Activated CD4-positive, alpha-beta T cell treated with anti-CD3 and anti-CD28 coated beads, Interleukin-10, Interleukin-2, amounts not matched to agents 100 ng/mL and 50 ng/mL, durations not matched to agents 16 hours and 8 hours (primary cell): ENCODE results near the gene NFIA.

Experiments
- DNase-seq: peaks from one replicate; pipeline ENCODE4 v3.0.0-alpha.2; 2020

NFIA gene

GRCh38 chr1:61343734-61344420 is 261.5 kb downstream of the NFIA start:
- no peak for DNase-seq

- no peak for DNase-seq
These were observed 262.3 kb downstream of the NFIA start for GRCh38 chr1:61344696-61345095.

GRCh38 chr1:61348025-61348665 is 265.8 kb downstream of the NFIA start:
- peak; percentile 16 for DNase-seq

GRCh38 chr1:61352845-61353435 is 270.6 kb downstream of the NFIA start:
- no peak for DNase-seq

GRCh38 chr1:61353797-61354406 is 271.5 kb downstream of the NFIA start:
- DNase-seq = no peak

- DNase-seq = no peak
These were observed 273.7 kb downstream of the NFIA start for GRCh38 chr1:61356016-61356415.

GRCh38 chr1:61356995-61357394 is 274.6 kb downstream of the NFIA start:
- no peak for DNase-seq

- DNase-seq = no peak
These were observed 275.2 kb downstream of the NFIA start for GRCh38 chr1:61357539-61357938.

- DNase-seq = peak; percentile 4
These were observed 276.6 kb downstream of the NFIA start for GRCh38 chr1:61358770-61359455.

- DNase-seq = no peak
These were observed 279.6 kb downstream of the NFIA start for GRCh38 chr1:61361931-61362330.

- no peak for DNase-seq
These were observed 280.0 kb downstream of the NFIA start for GRCh38 chr1:61362351-61362750.

GRCh38 chr1:61368366-61368765 is 286.0 kb downstream of the NFIA start:
- DNase-seq = no peak

GRCh38 chr1:61368876-61369275 is 286.5 kb downstream of the NFIA start:
- DNase-seq = no peak

GRCh38 chr1:61370177-61370912 is 288.0 kb downstream of the NFIA start:
- no peak for DNase-seq

GRCh38 chr1:61370913-61371279 is 288.5 kb downstream of the NFIA start:
- no peak for DNase-seq

GRCh38 chr1:61372944-61373343 is 290.6 kb downstream of the NFIA start:
- no peak for DNase-seq

- DNase-seq = no peak
These were observed 291.8 kb downstream of the NFIA start for GRCh38 chr1:61374156-61374555.

GRCh38 chr1:61375082-61375880 is 292.9 kb downstream of the NFIA start:
- no peak for DNase-seq

- DNase-seq = no peak
These were observed 293.8 kb downstream of the NFIA start for GRCh38 chr1:61376151-61376550.

- DNase-seq = no peak
These were observed 295.0 kb downstream of the NFIA start for GRCh38 chr1:61377242-61377958.
